ENCODE results near the gene TMEM121B. TPM values are rescaled to one million over a fixed set of nuclear protein-coding genes. Genes with fewer than 3 reads are reported as not detected.
A peak's percentile ranks its signal among the peaks of the same experiment; 100 is the strongest.

The TMEM121B gene
- total and polyA plus RNA-seq, 2 donors: 0.09 to 0.23 TPM

DNA sequence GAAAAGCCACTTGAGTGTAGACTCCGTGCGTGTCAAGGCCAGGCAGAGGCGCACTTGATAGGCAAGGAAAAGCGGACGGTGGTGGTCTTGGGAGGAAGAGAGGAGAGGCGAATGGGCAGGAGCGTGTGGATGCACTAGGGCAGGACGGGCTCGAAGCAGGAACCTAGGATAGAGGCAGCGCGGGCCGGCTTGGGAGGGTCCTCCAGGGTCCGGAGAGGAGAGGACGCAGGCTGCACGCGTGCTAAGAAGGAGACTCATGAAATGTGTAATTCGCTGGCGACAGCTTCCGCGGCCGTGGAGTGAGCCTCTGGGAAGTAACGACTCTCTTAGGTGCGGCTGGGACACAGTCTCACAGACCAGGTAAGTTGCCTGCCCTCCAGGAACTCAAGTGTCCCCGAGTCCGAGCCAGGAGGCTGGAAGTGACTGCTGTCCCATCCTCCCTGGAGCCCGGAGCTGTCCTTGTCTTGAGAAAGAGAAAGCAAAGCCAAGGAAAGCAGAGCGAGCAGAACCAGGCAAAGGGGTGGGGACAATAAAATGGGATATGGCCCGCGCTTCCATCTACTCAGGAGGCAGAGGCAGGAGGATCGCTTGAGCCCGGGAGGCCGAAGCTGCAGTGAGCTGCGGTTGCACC, 37.2 kb downstream of the TMEM121B start:
- H3K27ac ChIP-seq (ENCODE audit: low read depth in 1 of 2, low read length in 1 of 2): peak overlapping the region in 1 of 2 donors; percentile 94
- no peaks in the 10 kb centered on the region for H3K9me3 ChIP-seq (ENCODE audit: control insufficient read depth in 2 of 2, insufficient read depth in 1 of 2, low read length in 1 of 2)
- peak overlapping the region in 1 of 2 donors; percentile 88 for H3K4me3 ChIP-seq (ENCODE audit: low read length in 2 of 2)
- H3K4me1 ChIP-seq (ENCODE audit: control insufficient read depth in 2 of 2, insufficient read depth in 2 of 2, low read length in 2 of 2): peaks cover 11 to 35% of the 10 kb centered on the region in 2 donors
- no peaks in the 10 kb centered on the region for H3K36me3 ChIP-seq (ENCODE audit: control insufficient read depth in 2 of 2, insufficient read depth in 2 of 2, low read length in 1 of 2)
- 94% methylated on average over 33 of the region's 33 CpGs for WGBS
- no peaks in the 10 kb centered on the region for H3K27me3 ChIP-seq (ENCODE audit: control insufficient read depth in 2 of 2, insufficient read depth in 1 of 2, low read length in 1 of 2)
- DNase-seq (ENCODE audit: low read depth in 6 of 9, low spot score in 9 of 9): no peak

GRCh38 chr22:17083255-17083654, 37.9 kb downstream of the TMEM121B start:
- Histone ChIP-seq H3K27me3 (ENCODE audit: control insufficient read depth in 2 of 2, insufficient read depth in 1 of 2, low read length in 1 of 2) (no peaks in the 10 kb centered on the region), H3K27ac (ENCODE audit: low read depth in 1 of 2, low read length in 1 of 2) (no peak overlapping the region), H3K4me1 (ENCODE audit: control insufficient read depth in 2 of 2, insufficient read depth in 2 of 2, low read length in 2 of 2) (peaks cover 6 to 29% of the 10 kb centered on the region in 2 donors), H3K4me3 (ENCODE audit: low read length in 2 of 2) (no peak overlapping the region), H3K9me3 (ENCODE audit: control insufficient read depth in 2 of 2, insufficient read depth in 1 of 2, low read length in 1 of 2) (no peaks in the 10 kb centered on the region), H3K36me3 (ENCODE audit: control insufficient read depth in 2 of 2, insufficient read depth in 2 of 2, low read length in 1 of 2) (no peaks in the 10 kb centered on the region)
- DNase-seq (ENCODE audit: low read depth in 6 of 9, low spot score in 9 of 9): no peak
- WGBS: 98% methylated on average over 5 of the region's 5 CpGs

DNA sequence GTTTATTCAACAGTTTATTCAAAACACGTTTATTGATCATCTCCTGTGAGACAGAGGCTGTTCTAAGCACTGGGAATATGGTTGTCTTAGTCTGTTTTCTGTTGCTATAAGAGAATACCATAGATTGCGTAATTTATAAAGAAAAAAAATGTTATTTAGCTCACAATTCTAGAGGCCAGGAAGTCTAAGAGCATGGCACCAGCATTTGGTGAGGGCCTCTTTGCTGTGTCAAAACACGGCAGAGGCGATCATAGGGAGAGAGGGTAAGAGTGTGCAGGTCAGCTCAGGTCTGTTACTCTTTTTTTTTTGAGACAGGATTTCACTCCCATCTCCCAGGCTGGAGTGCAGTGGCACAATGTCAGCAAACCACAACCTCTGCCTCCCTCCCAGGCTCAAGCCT, 41.6 kb downstream of the TMEM121B start:
- WGBS: 96% methylated on average over 4 of the region's 4 CpGs
- Histone ChIP-seq H3K27me3 (ENCODE audit: control insufficient read depth in 2 of 2, insufficient read depth in 1 of 2, low read length in 1 of 2) (no peaks in the 10 kb centered on the region), H3K4me3 (ENCODE audit: low read length in 2 of 2) (no peak overlapping the region), H3K36me3 (ENCODE audit: control insufficient read depth in 2 of 2, insufficient read depth in 2 of 2, low read length in 1 of 2) (no peaks in the 10 kb centered on the region), H3K4me1 (ENCODE audit: control insufficient read depth in 2 of 2, insufficient read depth in 2 of 2, low read length in 2 of 2) (peaks cover 3 to 6% of the 10 kb centered on the region in 2 donors), H3K27ac (ENCODE audit: low read depth in 1 of 2, low read length in 1 of 2) (no peak overlapping the region), H3K9me3 (ENCODE audit: control insufficient read depth in 2 of 2, insufficient read depth in 1 of 2, low read length in 1 of 2) (no peaks in the 10 kb centered on the region)
- no peak for DNase-seq (ENCODE audit: low read depth in 6 of 9, low spot score in 9 of 9)

DNA sequence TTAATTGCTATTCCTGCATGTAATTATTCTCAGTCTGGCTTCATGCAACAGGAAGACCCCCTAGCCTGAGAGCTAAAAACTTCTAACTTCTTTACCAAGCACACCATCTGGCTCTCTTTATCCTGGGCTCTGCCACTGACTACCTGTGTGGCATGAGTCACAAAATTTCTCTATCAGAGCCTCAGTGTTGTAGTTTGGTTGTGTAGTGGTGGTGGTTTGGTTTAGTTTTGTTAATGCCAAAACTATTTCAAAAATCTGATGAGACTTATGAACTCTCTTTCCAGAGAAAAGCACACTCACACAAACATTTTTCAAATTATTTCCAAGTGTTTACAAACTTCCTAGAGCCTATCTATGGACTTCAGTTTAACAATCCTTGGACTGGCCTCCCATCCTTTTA, 43.9 kb downstream of the TMEM121B start:
- H3K4me3 ChIP-seq (ENCODE audit: low read length in 2 of 2): no peak overlapping the region

GRCh38 chr22:17074648-17075002, 46.5 kb downstream of the TMEM121B start:
- no peaks in the 10 kb centered on the region for H3K27me3 ChIP-seq (ENCODE audit: control insufficient read depth in 2 of 2, insufficient read depth in 1 of 2, low read length in 1 of 2)
- DNase-seq (ENCODE audit: low read depth in 6 of 9, low spot score in 9 of 9): no peak
- H3K4me3 ChIP-seq (ENCODE audit: low read length in 2 of 2): no peak overlapping the region
- H3K4me1 ChIP-seq (ENCODE audit: control insufficient read depth in 2 of 2, insufficient read depth in 2 of 2, low read length in 2 of 2): peaks cover 0 to 3% of the 10 kb centered on the region in 2 donors
- H3K9me3 ChIP-seq (ENCODE audit: control insufficient read depth in 2 of 2, insufficient read depth in 1 of 2, low read length in 1 of 2): no peaks in the 10 kb centered on the region
- no peaks in the 10 kb centered on the region for H3K36me3 ChIP-seq (ENCODE audit: control insufficient read depth in 2 of 2, insufficient read depth in 2 of 2, low read length in 1 of 2)
- H3K27ac ChIP-seq (ENCODE audit: low read depth in 1 of 2, low read length in 1 of 2): no peak overlapping the region

More for the DNA sequence above, 43.9 kb downstream of the TMEM121B start:
- no peak for DNase-seq (ENCODE audit: low read depth in 6 of 9, low spot score in 9 of 9)
- peaks cover 0 to 3% of the 10 kb centered on the region in 2 donors for H3K4me1 ChIP-seq (ENCODE audit: control insufficient read depth in 2 of 2, insufficient read depth in 2 of 2, low read length in 2 of 2)
- no peaks in the 10 kb centered on the region for H3K9me3 ChIP-seq (ENCODE audit: control insufficient read depth in 2 of 2, insufficient read depth in 1 of 2, low read length in 1 of 2)
- H3K27ac ChIP-seq (ENCODE audit: low read depth in 1 of 2, low read length in 1 of 2): no peak overlapping the region
- no peaks in the 10 kb centered on the region for H3K27me3 ChIP-seq (ENCODE audit: control insufficient read depth in 2 of 2, insufficient read depth in 1 of 2, low read length in 1 of 2)
- H3K36me3 ChIP-seq (ENCODE audit: control insufficient read depth in 2 of 2, insufficient read depth in 2 of 2, low read length in 1 of 2): no peaks in the 10 kb centered on the region

DNA sequence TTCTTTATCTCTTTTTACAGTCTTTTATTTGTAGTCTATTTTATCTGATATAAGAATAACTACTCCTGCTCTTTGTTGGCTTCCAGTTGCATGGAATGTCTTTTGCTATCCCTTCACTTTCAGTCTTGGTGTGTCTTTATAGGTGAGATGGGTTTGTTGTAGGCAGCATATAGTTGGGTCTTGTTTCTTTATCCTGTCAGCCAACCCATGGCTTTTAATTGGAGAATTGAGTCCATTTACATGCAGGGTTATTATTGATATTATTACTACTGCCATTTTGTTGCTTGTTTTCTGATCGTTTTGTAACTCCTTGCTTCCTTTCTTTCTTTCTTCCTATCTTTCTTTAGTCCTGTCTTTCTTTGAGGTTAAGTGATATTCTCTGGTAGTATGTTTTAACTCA, 48.3 kb downstream of the TMEM121B start:
- H3K36me3 ChIP-seq (ENCODE audit: control insufficient read depth in 2 of 2, insufficient read depth in 2 of 2, low read length in 1 of 2): no peaks in the 10 kb centered on the region
- H3K27ac ChIP-seq (ENCODE audit: low read depth in 1 of 2, low read length in 1 of 2): no peak overlapping the region
- 95% methylated on average over 1 of the region's 1 CpG for WGBS
- peaks cover 0 to 3% of the 10 kb centered on the region in 2 donors for H3K4me1 ChIP-seq (ENCODE audit: control insufficient read depth in 2 of 2, insufficient read depth in 2 of 2, low read length in 2 of 2)
- H3K27me3 ChIP-seq (ENCODE audit: control insufficient read depth in 2 of 2, insufficient read depth in 1 of 2, low read length in 1 of 2): no peaks in the 10 kb centered on the region
- H3K9me3 ChIP-seq (ENCODE audit: control insufficient read depth in 2 of 2, insufficient read depth in 1 of 2, low read length in 1 of 2): no peaks in the 10 kb centered on the region
- DNase-seq (ENCODE audit: low read depth in 6 of 9, low spot score in 9 of 9): no peak
- no peak overlapping the region for H3K4me3 ChIP-seq (ENCODE audit: low read length in 2 of 2)

Other genes starting within 250 kb of the TMEM121B start
- under 0.01 TPM for gene GAB4, start 113.1 kb downstream of the TMEM121B start, total RNA-seq
- 0.02 TPM for gene GAB4, start 113.1 kb downstream of the TMEM121B start, polyA plus RNA-seq
- 16.1 TPM for gene IL17RA, start 36.4 kb downstream of the TMEM121B start, total RNA-seq
- 11.3 TPM for gene IL17RA, start 36.4 kb downstream of the TMEM121B start, polyA plus RNA-seq
- gene HDHD5, start 37.9 kb upstream of the TMEM121B start, total RNA-seq: 31.3 TPM
- 30.7 TPM for gene HDHD5, start 37.9 kb upstream of the TMEM121B start, polyA plus RNA-seq
- gene ADA2, start 98.1 kb upstream of the TMEM121B start, total RNA-seq: 22.6 TPM
- gene ADA2, start 98.1 kb upstream of the TMEM121B start, polyA plus RNA-seq: 37.7 TPM
- gene CECR2, start 248.1 kb upstream of the TMEM121B start, total RNA-seq: 0.42 TPM
- 0.27 TPM for gene CECR2, start 248.1 kb upstream of the TMEM121B start, polyA plus RNA-seq

All from thymus (tissue), 11 donors.